ENCODE data around the gene FHIT.

DNA sequence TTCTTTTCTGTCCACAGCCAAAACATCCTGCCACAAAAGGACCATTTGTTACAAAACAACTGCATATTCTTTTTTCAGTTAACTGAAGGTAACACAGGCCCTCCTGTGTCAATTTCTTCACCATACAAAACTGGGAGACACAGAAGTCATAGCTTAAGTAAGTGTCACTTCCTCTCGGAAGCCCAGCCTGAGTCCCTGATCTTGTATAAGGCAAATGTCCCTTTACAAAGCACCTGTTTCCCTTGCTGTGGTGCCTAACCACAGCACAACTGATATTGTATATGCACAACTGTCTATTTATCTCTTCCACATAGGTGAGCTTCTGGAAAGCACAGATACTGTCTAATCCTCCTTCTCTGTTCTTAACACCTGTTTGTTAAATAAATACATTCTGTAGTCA is 293.7 kb downstream of the FHIT start:
- TF ChIP-seq, protein P1, sequence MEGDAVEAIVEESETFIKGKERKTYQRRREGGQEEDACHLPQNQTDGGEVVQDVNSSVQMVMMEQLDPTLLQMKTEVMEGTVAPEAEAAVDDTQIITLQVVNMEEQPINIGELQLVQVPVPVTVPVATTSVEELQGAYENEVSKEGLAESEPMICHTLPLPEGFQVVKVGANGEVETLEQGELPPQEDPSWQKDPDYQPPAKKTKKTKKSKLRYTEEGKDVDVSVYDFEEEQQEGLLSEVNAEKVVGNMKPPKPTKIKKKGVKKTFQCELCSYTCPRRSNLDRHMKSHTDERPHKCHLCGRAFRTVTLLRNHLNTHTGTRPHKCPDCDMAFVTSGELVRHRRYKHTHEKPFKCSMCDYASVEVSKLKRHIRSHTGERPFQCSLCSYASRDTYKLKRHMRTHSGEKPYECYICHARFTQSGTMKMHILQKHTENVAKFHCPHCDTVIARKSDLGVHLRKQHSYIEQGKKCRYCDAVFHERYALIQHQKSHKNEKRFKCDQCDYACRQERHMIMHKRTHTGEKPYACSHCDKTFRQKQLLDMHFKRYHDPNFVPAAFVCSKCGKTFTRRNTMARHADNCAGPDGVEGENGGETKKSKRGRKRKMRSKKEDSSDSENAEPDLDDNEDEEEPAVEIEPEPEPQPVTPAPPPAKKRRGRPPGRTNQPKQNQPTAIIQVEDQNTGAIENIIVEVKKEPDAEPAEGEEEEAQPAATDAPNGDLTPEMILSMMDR (IDR thresholded peaks at IDR 0.05; ENCODE audit: poor library complexity) = no peak
- no peak for TF ChIP-seq EZH2 (IDR thresholded peaks at IDR 0.05; ENCODE audit: borderline replicate concordance)

Measured in hepatocyte (in vitro differentiated cells).